Measurements from ENCODE around the gene HACE1.
"Not testable (repeated sequence)": the region's sequence is repeated elsewhere in the genome, so short reads cannot be mapped to it uniquely, and the experiment has no call there.

HACE1 gene

GRCh38 chr6:104859225-104860146, at the start of gene HACE1:
Gene HACE1 (minus strand): TSS chr6:104859919. CDS start chr6:104859642, 277 bp downstream.
- peak; percentile 96 for DNase-seq

- DNase-seq: no peak
Observed at GRCh38 chr6:104908888-104909525, 49.3 kb upstream of the HACE1 start.

- DNase-seq: no peak
Observed at GRCh38 chr6:104908031-104908887, 48.5 kb upstream of the HACE1 start.

- not testable (repeated sequence) for DNase-seq
Observed at GRCh38 chr6:104898893-104899292, 39.2 kb upstream of the HACE1 start.

- peak; percentile 13 for DNase-seq
Observed at GRCh38 chr6:104896914-104897313, 37.2 kb upstream of the HACE1 start.

- no peak for DNase-seq
Observed at GRCh38 chr6:104888066-104888465, 28.3 kb upstream of the HACE1 start.

- peak; percentile 65 for DNase-seq
Observed at GRCh38 chr6:104887350-104887749, 27.6 kb upstream of the HACE1 start.

DNA sequence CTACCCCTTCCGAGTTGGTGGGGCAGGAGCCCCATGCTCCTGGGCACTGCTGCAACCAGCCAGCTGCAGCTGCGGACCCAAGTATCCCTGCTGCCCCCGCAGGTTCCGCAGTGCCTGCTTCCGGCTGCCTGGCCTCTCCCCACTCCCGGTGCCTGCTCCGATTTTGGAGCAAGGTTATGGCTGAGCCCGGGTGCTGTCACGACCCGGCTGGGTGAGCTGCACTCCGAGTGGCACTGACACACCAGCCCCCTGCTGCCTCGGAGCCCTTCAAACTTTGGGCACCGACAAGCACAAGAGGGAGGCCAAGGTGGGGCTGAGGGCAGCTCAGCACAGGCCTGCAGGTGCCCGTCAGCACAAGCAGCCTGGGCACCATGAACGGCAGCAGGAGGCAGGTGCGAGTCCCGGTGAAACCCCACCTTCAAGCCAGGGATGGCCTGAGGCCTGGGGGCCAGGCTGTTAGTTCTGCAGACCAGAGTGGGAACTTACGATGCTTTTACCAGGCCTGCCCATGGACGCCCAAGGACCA, 25.9 kb upstream of the HACE1 start:
- DNase-seq: no peak

DNA sequence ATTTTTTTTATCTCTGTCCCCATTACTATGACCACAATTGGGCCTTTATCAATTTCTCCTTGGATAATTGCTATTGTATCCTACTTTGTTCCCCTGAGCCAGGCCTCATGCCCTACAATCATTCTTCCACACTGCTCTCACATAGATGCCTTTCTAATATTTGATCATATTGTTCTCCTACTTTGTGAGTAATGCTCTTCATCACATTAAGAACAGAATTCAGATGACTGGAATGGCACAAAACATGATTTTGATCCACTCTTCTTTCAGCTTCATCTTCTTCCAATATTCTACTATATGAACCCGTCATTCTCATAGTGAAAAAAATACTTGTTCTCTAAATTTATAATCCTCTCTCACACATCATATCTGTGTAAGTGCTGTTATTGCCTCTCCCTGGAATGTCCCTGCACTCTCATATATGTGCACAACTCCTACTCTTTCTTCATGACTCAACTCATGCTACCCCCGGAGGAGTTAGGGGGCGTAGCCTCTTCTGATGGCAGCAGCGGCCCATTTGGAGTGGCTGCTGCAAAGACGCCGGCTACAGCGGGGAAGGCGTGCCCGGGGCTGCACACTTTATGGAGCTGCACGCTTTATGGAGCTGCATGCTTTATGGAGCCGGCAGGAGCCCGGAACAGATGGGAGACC, 25.3 kb upstream of the HACE1 start:
- no peak for DNase-seq

DNA sequence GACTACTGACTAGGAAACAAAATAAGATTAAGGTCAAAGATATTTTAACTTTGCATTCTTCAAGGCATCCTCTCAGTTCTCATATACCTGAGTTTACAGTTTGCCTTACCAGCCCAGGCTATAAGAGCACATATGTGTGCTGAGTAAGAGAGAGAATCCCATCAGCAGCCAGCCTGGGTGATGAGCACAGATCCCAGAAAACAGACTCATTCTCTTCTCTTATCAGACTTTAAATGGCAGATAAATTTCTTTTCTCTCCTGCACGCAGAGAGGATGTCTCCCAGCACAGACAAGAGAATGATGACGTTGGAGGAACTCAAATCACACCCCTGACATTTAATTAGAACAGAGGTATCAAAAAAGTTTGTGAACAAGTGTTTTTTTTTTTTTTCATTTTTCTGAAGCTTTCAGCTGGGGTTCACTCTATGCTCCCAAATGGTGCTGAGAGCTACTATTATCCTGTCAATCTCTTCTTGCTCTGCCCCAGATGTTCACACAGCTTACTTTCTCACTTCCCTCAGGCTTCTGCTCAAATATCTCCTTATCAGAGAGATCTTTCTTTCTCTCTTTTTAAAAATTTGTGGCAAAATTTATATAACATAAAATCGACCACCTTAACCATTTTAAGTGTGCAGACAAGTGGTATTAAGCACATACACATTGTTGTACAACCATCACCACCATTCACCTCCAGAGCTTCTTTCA, 22.4 kb upstream of the HACE1 start:
- no peak for DNase-seq

DNA sequence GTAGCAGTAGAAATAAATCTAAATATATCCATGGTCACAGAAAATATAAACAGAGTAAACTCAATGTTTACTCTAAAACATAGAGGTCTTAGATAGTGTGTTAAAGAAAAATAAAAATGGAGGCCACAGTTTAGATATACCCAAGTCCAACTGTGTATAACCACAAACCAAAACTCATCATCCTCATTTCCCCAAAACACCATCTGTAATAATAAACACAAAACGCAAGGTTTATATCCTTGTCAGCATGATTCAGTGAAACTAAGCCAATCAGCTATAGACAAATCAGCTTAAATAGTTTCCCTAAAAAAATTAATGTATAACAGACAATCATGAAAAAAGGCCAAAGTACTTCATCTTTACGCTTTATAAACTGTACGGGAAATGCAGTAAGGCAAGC, 2.7 kb upstream of the HACE1 start:
- no peak for DNase-seq

- DNase-seq: no peak
Observed at GRCh38 chr6:104860221-104860620, 502 bp upstream of the HACE1 start.

- DNase-seq: peak; percentile 15
Observed at GRCh38 chr6:104858642-104859041, 1.1 kb downstream of the HACE1 start.

DNA sequence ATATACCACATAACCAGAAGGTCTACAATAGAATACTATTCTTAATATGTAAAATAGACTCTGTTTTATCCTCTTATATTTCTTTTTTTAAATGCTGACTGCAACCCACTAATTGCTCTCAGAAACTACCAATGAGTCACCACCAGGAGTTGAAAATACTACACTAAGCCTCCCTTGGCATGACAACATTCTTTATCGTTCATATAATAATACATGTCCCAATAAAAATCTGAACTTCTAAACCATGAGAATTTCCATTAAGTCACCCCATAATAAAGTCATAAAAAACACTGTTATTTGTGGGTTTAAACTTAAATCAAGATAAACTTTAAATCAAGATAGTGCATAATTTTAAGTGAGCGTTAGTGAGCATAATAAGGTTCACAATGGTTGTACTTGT, 4.2 kb downstream of the HACE1 start:
- peak; percentile 4 for DNase-seq

- DNase-seq: not testable (repeated sequence)
Observed at GRCh38 chr6:104847721-104848120, 12.0 kb downstream of the HACE1 start.

GRCh38 chr6:104843229-104843628, 16.5 kb downstream of the HACE1 start:
- DNase-seq: no peak

GRCh38 chr6:104837158-104837557, 22.6 kb downstream of the HACE1 start:
- DNase-seq: no peak

DNA sequence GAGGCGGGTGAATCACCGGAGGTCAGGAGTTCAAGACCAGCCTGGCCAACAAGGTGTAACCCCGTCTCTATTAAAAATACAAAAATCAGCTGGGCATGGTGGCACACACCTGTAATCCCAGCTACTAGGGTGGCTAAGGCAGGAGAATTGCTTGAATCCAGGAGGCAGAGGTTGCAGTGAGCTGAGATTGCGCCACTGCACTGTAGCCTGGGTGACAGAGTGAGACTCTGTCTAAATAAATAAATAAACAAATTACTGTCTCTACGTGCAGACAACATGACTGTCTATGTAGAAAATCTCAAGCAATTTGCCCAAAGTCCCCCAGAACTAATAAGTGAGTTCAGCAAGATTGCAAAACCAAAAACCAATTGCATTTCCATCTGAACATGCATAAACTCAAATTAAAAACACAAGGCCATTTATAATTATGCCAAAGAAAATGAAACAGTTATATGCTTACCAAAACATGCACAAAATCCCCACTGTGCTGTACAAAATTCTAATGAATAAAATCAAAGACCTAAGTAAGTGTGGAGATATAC, 23.2 kb downstream of the HACE1 start:
- not testable (repeated sequence) for DNase-seq

GRCh38 chr6:104835782-104836181, 23.9 kb downstream of the HACE1 start:
- DNase-seq: no peak

DNA sequence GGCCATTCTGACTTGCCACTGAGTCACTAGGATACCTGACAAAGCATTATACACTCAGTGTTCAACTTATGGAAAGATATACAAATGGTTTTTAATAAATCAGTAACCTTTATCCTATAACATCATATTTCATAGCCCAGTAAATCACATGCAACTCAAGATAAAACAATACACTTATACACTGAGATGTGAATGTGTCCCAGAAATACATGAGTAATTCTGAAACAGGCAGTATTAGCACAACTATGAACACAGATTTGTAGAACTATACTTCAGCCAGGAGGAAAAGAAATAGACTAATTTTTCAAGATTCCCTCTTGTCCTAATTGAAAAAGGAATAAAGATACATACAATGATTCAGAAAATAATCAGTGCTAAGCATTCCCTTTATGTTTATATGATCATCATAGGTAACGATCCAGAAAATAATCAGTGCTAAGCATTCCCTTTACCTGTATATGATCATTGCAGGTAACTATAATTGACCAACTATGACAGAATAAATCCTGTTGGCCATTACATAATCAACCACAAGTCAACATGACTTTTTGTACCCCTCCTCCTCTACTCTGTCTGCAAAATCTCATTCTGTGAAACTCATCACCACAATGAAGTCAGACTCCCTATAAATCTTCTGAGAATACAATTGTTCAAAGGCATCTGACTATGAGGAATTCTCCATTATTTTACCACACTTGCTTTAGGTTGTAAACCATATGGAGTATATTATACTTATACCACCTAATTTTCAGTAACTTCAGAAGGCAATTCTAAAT, 30.3 kb downstream of the HACE1 start:
- DNase-seq: no peak

DNA sequence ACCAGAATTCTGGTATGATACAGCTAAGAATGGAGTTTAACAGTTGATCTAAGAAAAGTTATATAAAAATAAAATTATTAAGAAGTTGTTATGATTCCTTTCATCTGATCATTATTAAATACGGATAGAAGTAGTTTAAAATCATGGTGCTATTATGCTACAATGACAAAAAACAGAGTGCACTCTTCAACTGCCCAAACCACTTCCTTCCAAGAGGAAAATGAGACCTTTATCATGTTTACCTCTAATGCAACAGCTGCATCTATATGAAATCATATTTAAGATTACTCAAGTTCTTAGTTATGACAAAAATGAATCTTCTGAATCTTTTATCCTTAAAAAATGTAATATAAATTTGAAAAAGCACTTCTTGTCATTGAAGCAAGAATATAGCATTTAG, 31.2 kb downstream of the HACE1 start:
- DNase-seq: no peak
